Glutamatergic neuron (in vitro differentiated cells): ENCODE results near the gene NPHS2. TPM values are rescaled to one million over a fixed set of nuclear protein-coding genes. Genes with fewer than 3 reads are reported as not detected.

ENCODE experiments used
- DNase-seq: peaks from one replicate; pipeline ENCODE4 v3.0.0; 2022
- H3K27ac Mint-ChIP-seq: one replicate; pipeline ENCODE4 v1.8.0; 2020; ENCODE audit warnings: mild to moderate bottlenecking, mixed read lengths, inconsistent platforms; ENCODE audit not compliant: unreplicated experiment
- H3K27me3 Mint-ChIP-seq: one replicate; pipeline ENCODE4 v1.8.0; 2020; ENCODE audit warnings: mild to moderate bottlenecking, moderate library complexity, mixed read lengths, inconsistent platforms; ENCODE audit not compliant: unreplicated experiment
- H3K36me3 Mint-ChIP-seq: one replicate; pipeline ENCODE4 v1.8.0; 2020; ENCODE audit warnings: mild to moderate bottlenecking, mixed read lengths, inconsistent platforms; ENCODE audit not compliant: unreplicated experiment
- H3K4me1 Mint-ChIP-seq: one replicate; pipeline ENCODE4 v1.8.0; 2020; ENCODE audit warnings: mild to moderate bottlenecking, low read depth, mixed read lengths, inconsistent platforms; ENCODE audit not compliant: unreplicated experiment
- H3K4me3 Mint-ChIP-seq: one replicate; pipeline ENCODE4 v1.8.0; 2020; ENCODE audit warnings: mild to moderate bottlenecking, mixed read lengths, inconsistent platforms; ENCODE audit not compliant: unreplicated experiment
- H3K9me3 Mint-ChIP-seq: one replicate; pipeline ENCODE4 v1.8.0; 2020; ENCODE audit warnings: mild to moderate bottlenecking, moderate library complexity, mixed read lengths, inconsistent platforms; ENCODE audit not compliant: unreplicated experiment
- total RNA-seq: library from RNA; stranded (reverse); fragmentation: NEBNext Ultra II Directional; extraction: Animal tissue kit (Norgen Biotek cat#: 25700); gene quantifications from one replicate; pipeline ENCODE4 v1.2.1, GENCODE V29; 2021; ENCODE audit not compliant: unreplicated experiment
- TF ChIP-seq, protein P1 (sequence below): fragments of 200-600 bp; sonication (generic); IDR thresholded peaks from one replicate; pipeline ENCODE4 v1.5.0; 2021; ENCODE audit not compliant: partially characterized antibody, unreplicated experiment

NPHS2 gene
- total RNA-seq, 1 donor from 2014 or later: not detected

DNA sequence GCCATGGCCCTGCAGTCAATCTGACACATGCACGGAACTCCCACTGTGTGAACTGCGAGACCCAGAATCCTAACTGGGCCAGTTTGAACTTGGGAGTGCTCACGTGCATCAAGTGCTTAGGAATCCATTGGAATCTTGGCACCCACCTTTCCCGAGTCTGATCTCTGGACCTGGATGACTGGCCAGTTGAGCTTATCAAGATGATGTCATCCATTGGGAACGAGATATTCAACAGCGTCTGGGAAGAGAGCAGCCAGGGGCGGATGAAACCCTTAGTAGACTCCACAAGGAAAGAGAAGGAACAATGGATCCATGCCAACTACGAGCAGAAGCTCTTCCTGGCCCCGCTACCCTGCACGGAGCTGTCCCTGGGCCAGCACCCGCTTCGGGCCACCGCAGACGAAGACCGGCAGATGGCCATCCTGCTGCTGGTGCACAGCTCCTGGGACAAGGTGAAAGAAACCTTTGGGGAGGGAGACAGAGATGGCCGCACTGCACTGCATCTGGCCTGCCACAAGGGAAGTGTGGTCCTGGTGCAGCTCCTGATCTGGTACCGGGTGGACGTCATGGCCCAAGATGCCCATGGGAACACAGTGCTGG, 12.8 kb upstream of the NPHS2 start:
- DNase-seq: no peak
- Mint-ChIP-seq H3K36me3 (peaks cover 6% of the 10 kb centered on the region), H3K4me3 (no peak overlapping the region), H3K4me1 (no peaks in the 10 kb centered on the region), H3K9me3 (peaks cover 6% of the 10 kb centered on the region), H3K27me3 (peaks cover 4% of the 10 kb centered on the region), H3K27ac (no peak overlapping the region)
- TF ChIP-seq, protein P1, sequence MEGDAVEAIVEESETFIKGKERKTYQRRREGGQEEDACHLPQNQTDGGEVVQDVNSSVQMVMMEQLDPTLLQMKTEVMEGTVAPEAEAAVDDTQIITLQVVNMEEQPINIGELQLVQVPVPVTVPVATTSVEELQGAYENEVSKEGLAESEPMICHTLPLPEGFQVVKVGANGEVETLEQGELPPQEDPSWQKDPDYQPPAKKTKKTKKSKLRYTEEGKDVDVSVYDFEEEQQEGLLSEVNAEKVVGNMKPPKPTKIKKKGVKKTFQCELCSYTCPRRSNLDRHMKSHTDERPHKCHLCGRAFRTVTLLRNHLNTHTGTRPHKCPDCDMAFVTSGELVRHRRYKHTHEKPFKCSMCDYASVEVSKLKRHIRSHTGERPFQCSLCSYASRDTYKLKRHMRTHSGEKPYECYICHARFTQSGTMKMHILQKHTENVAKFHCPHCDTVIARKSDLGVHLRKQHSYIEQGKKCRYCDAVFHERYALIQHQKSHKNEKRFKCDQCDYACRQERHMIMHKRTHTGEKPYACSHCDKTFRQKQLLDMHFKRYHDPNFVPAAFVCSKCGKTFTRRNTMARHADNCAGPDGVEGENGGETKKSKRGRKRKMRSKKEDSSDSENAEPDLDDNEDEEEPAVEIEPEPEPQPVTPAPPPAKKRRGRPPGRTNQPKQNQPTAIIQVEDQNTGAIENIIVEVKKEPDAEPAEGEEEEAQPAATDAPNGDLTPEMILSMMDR: no peak

DNA sequence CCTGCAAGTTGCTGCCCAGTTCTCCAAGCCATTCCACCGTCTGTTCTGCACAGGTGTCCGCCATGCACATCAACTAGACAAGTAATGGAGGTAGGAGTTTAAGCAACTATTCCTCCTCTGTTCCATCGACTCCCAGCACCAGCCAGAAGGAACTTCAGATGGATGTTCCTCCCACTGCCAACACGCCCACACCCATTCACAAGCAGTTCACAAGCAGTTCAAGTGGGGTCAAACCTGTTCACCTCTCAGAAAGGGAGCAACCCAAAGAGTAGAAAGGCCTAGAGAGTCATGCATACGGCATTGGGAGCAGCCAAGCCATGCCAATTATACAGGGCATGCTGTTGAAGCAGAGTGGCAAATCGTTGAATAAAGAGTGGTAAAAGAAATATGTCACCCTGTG, 11.6 kb upstream of the NPHS2 start:
- TF ChIP-seq, protein P1: no peak
- Mint-ChIP-seq H3K27ac (no peak overlapping the region), H3K27me3 (peaks cover 4% of the 10 kb centered on the region), H3K4me1 (no peaks in the 10 kb centered on the region), H3K4me3 (no peak overlapping the region), H3K9me3 (peaks cover 6% of the 10 kb centered on the region), H3K36me3 (peaks cover 6% of the 10 kb centered on the region)
- DNase-seq: no peak

- Mint-ChIP-seq H3K4me1 (no peaks in the 10 kb centered on the region), H3K27me3 (peaks cover 4% of the 10 kb centered on the region), H3K27ac (no peak overlapping the region), H3K4me3 (peak overlapping the region; percentile 67), H3K9me3 (peaks cover 6% of the 10 kb centered on the region), H3K36me3 (peaks cover 6% of the 10 kb centered on the region)
- TF ChIP-seq, protein P1: peak; percentile 67
- DNase-seq: peak; percentile 73
Observed at GRCh38 chr1:179586107-179586823, 10.5 kb upstream of the NPHS2 start.

DNA sequence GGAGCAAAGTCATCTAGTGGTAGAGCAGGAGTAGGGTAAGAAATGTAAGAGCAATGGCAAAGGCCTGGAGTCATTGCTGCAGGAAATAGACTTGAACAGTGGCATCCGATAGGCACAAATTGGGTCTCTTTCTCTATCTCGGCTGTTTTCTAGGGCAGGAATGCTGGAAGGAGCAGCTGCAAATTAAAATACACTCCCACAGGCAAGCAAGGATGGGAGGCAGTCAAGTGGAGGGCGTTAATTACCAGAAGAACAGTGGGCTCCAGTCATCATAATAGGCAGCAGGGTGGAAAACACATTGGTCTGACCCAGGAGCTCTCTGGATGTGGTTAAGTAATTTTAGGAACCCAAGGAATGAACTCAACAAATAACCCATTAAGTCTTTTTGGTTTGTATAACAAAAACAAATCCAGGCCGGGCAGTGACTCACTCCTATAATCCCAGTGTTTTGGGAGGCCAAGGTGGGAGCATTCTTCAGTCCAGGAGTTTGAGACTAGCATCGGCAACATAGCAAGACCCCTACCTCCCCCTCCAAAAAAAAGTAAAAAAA, 8.1 kb upstream of the NPHS2 start:
- Mint-ChIP-seq H3K36me3 (peaks cover 6% of the 10 kb centered on the region), H3K27ac (no peak overlapping the region), H3K4me3 (no peak overlapping the region), H3K27me3 (peaks cover 4% of the 10 kb centered on the region), H3K9me3 (peaks cover 6% of the 10 kb centered on the region), H3K4me1 (no peaks in the 10 kb centered on the region)
- TF ChIP-seq, protein P1: no peak
- DNase-seq: no peak

DNA sequence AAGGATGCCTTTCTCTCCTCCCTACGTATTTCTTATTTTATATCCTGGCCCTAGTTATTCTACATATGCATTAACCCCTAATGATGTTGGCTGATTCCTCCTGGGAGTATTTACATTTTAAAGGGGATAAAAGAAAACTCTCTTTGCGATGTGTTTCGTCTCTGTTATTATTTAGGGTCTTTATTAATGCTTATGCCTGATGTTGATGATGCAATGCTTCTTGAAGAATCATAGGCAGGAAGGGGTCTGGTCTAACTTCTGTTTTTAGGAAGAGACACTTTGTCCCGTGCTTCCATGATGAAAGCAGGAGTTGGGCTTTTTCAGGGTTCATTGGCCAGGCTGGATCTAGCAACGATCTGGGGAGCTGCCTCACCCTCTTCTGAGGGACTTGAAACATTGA, 761 bp upstream of the NPHS2 start:
- H3K36me3 Mint-ChIP-seq: peaks cover 5% of the 10 kb centered on the region
- H3K27me3 Mint-ChIP-seq: peaks cover 7% of the 10 kb centered on the region
- no peaks in the 10 kb centered on the region for H3K9me3 Mint-ChIP-seq
- no peaks in the 10 kb centered on the region for H3K4me1 Mint-ChIP-seq
- no peak for DNase-seq
- H3K4me3 Mint-ChIP-seq: peak overlapping the region; percentile 69
- H3K27ac Mint-ChIP-seq: no peak overlapping the region
- TF ChIP-seq, protein P1: no peak
